T-cell (primary cell): ENCODE measurements around the gene CCBE1. TPM values are rescaled to one million over a fixed set of nuclear protein-coding genes. Genes with fewer than 3 reads are reported as not detected.

ENCODE experiments used
- ATAC-seq, 4 experiments: fragments of 200-7000 bp in 3 of 4; fragments of 150-1000 bp in 1 of 4; cut with Tn5 transposase; replicated peaks in 1 of 4; 1 replicate in 3 of 4; 2 replicates in 1 of 4; pipeline ENCODE4 v1.10.0; 2021; ENCODE audit warnings: moderate library complexity in 3 of 4, mild to moderate bottlenecking in 2 of 4, moderate number of reproducible peaks in 1 of 4
- CTCF ChIA-PET, 2 donors: fragments of 300-600 bp; sonication (Branson Sonifier 250); formaldehyde crosslinking; loops; one replicate each; lab custom pipeline; 2022; ENCODE audit warnings: antibody characterized with exemption in 2 of 2; lab: Charles Lee
- POLR2A ChIA-PET, 2 donors: fragments of 300-600 bp; sonication (Branson Sonifier 250); formaldehyde crosslinking; loops; one replicate each; lab custom pipeline; 2022; ENCODE audit warnings: antibody characterized with exemption in 2 of 2; lab: Charles Lee
- DNase-seq, 35 experiments: peaks; one replicate each; pipeline versions ENCODE4 v3.0.0 to v3.0.0-alpha.2; 2013 to 2023
- H3K27ac ChIP-seq: one replicate; pipeline ENCODE4 v1.5.1; 2013; ENCODE audit warnings: low read length
- H3K27me3 ChIP-seq, 2 experiments: replicated peaks in 1 of 2; 1 replicate in 1 of 2; 2 replicates in 1 of 2; pipeline versions ENCODE4 v1.6.1 to v1.7.0; 2013; ENCODE audit warnings: low read length in 1 of 2, mixed read lengths in 1 of 2; ENCODE audit not compliant: control insufficient read depth in 2 of 2, insufficient read depth in 2 of 2; ENCODE audit errors: extremely low read depth in 1 of 2
- H3K36me3 ChIP-seq, 2 donors: 1 replicate in 1 of 2; 2 replicates in 1 of 2; pipeline versions ENCODE4 v1.6.1 to v1.7.0; 2013; ENCODE audit warnings: low read length in 1 of 2; ENCODE audit not compliant: control insufficient read depth in 2 of 2, insufficient read depth in 1 of 2; ENCODE audit errors: extremely low read depth in 1 of 2
- H3K4me1 ChIP-seq, 2 experiments: 1 replicate in 1 of 2; 2 replicates in 1 of 2; pipeline versions ENCODE4 v1.6.1 to v1.7.0; 2013; ENCODE audit warnings: low read length in 2 of 2, mixed read lengths in 1 of 2; ENCODE audit not compliant: insufficient read depth in 2 of 2, control insufficient read depth in 1 of 2; ENCODE audit errors: extremely low read depth in 1 of 2
- H3K4me3 ChIP-seq, 2 donors: 1 replicate in 1 of 2; 2 replicates in 1 of 2; pipeline versions ENCODE4 v1.5.1 to v1.7.0; 2013; ENCODE audit warnings: mild to moderate bottlenecking in 2 of 2, low read length in 1 of 2, moderate library complexity in 1 of 2; ENCODE audit not compliant: control insufficient read depth in 1 of 2; ENCODE audit errors: extremely low read depth in 1 of 2
- H3K9me3 ChIP-seq: 2 replicates; pipeline ENCODE4 v1.7.0; 2013
- H3K27ac Mint-ChIP-seq, 2 donors: one replicate each; pipeline ENCODE4 v1.8.0; 2020 to 2021; ENCODE audit warnings: mild to moderate bottlenecking in 2 of 2, mixed read lengths in 2 of 2
- H3K27me3 Mint-ChIP-seq, 2 donors: one replicate each; pipeline ENCODE4 v1.8.0; 2021 to 2022; ENCODE audit warnings: mixed read lengths in 2 of 2
- H3K36me3 Mint-ChIP-seq: one replicate; pipeline ENCODE4 v1.8.0; 2021; ENCODE audit warnings: mixed read lengths
- H3K4me1 Mint-ChIP-seq, 3 donors: one replicate each; pipeline ENCODE4 v1.8.0; 2020 to 2022; ENCODE audit warnings: mixed read lengths in 3 of 3, mild to moderate bottlenecking in 1 of 3
- H3K4me3 Mint-ChIP-seq, 3 donors: one replicate each; pipeline ENCODE4 v1.8.0; 2020 to 2022; ENCODE audit warnings: mild to moderate bottlenecking in 3 of 3, mixed read lengths in 3 of 3, moderate library complexity in 3 of 3
- H3K9me3 Mint-ChIP-seq, 3 donors: one replicate each; pipeline ENCODE4 v1.8.0; 2020 to 2022; ENCODE audit warnings: mixed read lengths in 3 of 3
- WGBS: methylation state at CpG from one replicate; pipeline ENCODE4 v1.1.5; 2013; ENCODE audit warnings: missing lambda C conversion rate; ENCODE audit not compliant: insufficient coverage; 5-methylcytosine and 5-hydroxymethylcytosine counted together
- total RNA-seq, 35 experiments: library from RNA in 6 of 35; stranded (reverse) in 6 of 35; fragments of 120-200 nt in 1 of 35; gene quantifications; one replicate each; pipeline versions ENCODE4 v1.2.1 to v1.2.4 and lab custom pipeline; 2013 to 2026

The CCBE1 gene
- total RNA-seq, 5 donors from 2014 or later (not counting 1 experiment from before 2014, with no cell fraction given): 0.07 to 0.32 (median 0.29) TPM; not detected in 2

DNA sequence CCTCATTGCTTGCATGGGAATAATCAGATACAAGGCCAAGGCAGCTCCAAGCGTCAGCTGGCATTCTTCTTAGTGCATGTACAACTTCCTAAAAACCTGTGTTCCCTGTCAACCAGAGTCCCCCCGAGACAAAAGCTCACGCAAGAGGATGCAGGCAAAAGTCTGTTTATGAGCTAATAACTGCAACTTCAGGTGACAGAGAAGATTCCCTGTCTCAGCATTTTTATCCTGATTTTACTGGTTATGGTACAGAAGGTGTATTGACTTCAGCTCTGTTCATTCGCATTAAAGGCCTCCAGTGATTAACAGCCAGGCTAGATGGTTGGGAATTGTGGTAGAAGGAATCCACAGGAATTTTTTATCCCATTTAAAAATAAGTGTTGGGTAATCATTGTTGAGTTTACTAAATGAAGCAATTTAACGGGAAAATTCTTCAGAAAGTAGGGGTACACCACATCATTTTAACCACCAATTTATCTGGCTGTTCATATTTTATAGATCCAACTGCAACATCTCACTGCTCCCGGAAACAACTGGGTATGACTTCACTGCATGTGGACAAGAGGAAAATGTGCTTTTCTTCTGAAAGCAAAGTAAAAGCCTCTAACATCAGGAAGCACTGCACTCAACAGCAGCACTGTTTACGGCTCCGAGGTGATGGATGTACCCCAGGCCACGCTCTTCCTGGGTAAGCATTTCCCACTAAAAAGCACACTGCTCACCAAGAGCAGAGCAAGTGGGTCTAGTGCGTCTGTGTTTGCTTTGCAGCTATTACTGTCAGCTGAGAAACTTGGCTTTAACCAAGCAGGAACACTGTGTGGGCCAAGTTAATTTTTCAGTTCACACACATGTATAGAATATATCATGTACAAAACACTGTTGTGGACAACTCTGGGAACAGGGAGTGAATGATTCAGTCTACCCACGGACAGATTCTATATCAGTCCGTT lies 31.9 kb downstream of the CCBE1 start:
- no peak overlapping the region for H3K27ac ChIP-seq
- H3K36me3 ChIP-seq: no peaks in the 10 kb centered on the region
- POLR2A ChIA-PET: no interaction called here
- ATAC-seq (no peak), DNase-seq (no peak)
- CTCF ChIA-PET: no interaction called here
- no peaks in the 10 kb centered on the region for H3K9me3 ChIP-seq
- Mint-ChIP-seq H3K4me3 (no peak overlapping the region), H3K4me1 (no peaks in the 10 kb centered on the region), H3K27ac (no peak overlapping the region), H3K36me3 (no peaks in the 10 kb centered on the region), H3K27me3 (peaks cover 0 to 4% of the 10 kb centered on the region in 2 donors), H3K9me3 (no peaks in the 10 kb centered on the region)
- no peak overlapping the region for H3K4me3 ChIP-seq
- H3K27me3 ChIP-seq: no peaks in the 10 kb centered on the region
- H3K4me1 ChIP-seq: no peaks in the 10 kb centered on the region
- WGBS: 48% methylated on average over 3 of the region's 12 CpGs

DNA sequence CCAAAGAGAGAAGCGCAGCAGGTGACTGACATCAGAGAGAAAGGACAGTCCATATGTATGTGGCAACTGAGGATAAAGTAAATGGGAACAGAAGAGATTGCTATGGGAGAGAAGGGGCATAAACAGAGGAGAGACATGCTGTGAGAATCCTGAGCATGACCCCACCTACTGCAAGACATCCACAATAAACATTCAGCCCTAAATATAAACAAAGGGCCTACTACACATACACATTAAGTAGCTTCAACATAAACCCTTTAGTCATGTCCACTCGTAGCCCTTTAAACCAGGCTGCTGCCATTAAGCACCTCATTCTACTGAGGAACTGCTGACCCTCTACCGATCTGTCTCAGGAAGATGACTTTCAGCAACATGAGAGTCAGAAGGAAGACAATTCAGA lies 32.9 kb downstream of the CCBE1 start:
- peaks cover 0 to 4% of the 10 kb centered on the region in 2 donors for H3K27me3 Mint-ChIP-seq
- ChIA-PET CTCF (no interaction called here), POLR2A (no interaction called here)
- H3K27me3 ChIP-seq: no peaks in the 10 kb centered on the region
- WGBS: no CpG with 5 or more reads among the region's 3 CpGs
- DNase-seq: no peak
- H3K4me1 ChIP-seq: no peaks in the 10 kb centered on the region
- H3K36me3 ChIP-seq: no peaks in the 10 kb centered on the region
- no peaks in the 10 kb centered on the region for H3K4me1 Mint-ChIP-seq
- H3K27ac ChIP-seq: no peak overlapping the region
- H3K27ac Mint-ChIP-seq: no peak overlapping the region
- no peaks in the 10 kb centered on the region for H3K9me3 ChIP-seq
- no peaks in the 10 kb centered on the region for H3K36me3 Mint-ChIP-seq
- ATAC-seq: no peak
- no peaks in the 10 kb centered on the region for H3K9me3 Mint-ChIP-seq
- no peak overlapping the region for H3K4me3 Mint-ChIP-seq
- no peak overlapping the region for H3K4me3 ChIP-seq

DNA sequence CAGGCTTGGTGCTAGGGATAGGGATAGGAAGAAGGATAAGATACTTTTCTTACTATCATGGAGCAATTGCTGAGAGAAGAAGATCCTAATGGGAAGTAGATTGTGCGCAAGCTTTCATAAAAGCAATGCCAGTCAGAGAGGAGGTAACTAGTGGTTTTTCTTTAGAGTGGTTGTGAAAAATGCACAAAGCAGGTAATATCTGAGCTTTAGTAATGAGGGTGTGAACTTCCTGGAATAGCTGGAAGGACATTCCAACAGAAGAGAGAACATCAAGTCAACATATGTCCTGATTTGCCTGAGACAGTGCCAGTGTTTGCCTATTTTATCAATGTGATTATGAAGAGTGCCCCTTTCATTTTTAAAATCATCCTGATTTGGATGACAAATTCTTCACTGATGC lies 34.1 kb downstream of the CCBE1 start:
- Mint-ChIP-seq H3K4me1 (no peaks in the 10 kb centered on the region), H3K4me3 (no peak overlapping the region), H3K27me3 (peaks cover 0 to 4% of the 10 kb centered on the region in 2 donors), H3K27ac (no peak overlapping the region), H3K36me3 (no peaks in the 10 kb centered on the region), H3K9me3 (no peaks in the 10 kb centered on the region)
- H3K9me3 ChIP-seq: no peaks in the 10 kb centered on the region
- DNase-seq (no peak), ATAC-seq (no peak)
- H3K4me1 ChIP-seq: no peaks in the 10 kb centered on the region
- ChIA-PET POLR2A (no interaction called here), CTCF (no interaction called here)
- no peaks in the 10 kb centered on the region for H3K27me3 ChIP-seq
- no peaks in the 10 kb centered on the region for H3K36me3 ChIP-seq
- no peak overlapping the region for H3K27ac ChIP-seq
- no peak overlapping the region for H3K4me3 ChIP-seq
- WGBS: 100% methylated on average over 1 of the region's 1 CpG

DNA sequence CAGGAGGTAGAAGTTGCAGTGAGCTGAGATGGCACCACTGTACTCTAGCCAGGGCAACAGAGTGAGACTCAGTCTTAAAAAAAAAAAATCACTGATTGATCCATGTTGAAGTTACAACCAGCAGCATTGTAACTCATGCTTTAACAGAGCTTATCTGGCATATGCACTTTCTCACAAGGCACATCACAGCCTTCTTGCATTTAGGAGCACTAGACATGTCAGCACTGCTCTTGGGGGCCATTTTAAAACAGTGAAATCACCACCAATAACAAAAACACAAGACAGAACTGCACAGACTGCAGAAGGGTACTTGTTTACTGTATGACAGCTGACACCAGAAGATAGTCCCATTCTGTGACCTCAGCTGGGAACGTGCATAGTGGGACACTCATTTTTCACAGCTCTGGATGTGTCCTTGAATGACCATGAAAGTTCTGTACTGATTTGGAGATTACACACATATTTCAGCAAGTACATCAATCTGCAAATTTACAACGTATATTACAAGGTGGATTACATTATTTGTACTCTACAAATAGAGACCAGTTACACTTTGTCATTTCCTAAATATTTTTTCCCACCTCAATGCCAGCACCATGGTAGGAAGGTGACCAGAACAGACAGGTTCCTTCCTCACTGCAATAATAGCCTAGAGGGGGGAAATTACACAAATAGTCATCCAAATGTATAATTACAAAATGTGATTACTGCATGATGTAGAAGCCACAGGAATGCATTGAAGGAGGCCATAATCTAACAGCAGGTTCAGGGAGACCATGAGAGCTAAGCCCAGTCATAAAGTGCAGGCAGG lies 35.1 kb downstream of the CCBE1 start:
- ChIA-PET CTCF (no interaction called here), POLR2A (no interaction called here)
- Histone ChIP-seq H3K4me3 (no peak overlapping the region), H3K4me1 (no peaks in the 10 kb centered on the region), H3K27ac (no peak overlapping the region), H3K9me3 (no peaks in the 10 kb centered on the region), H3K27me3 (peaks cover 0 to 4% of the 10 kb centered on the region in 2 experiments), H3K36me3 (no peaks in the 10 kb centered on the region)
- Mint-ChIP-seq H3K36me3 (no peaks in the 10 kb centered on the region), H3K4me3 (no peak overlapping the region), H3K27me3 (peaks cover 3 to 5% of the 10 kb centered on the region in 2 donors), H3K27ac (no peak overlapping the region), H3K9me3 (no peaks in the 10 kb centered on the region), H3K4me1 (no peaks in the 10 kb centered on the region)
- no CpG with 5 or more reads among the region's 2 CpGs for WGBS
- no peak for ATAC-seq
- DNase-seq: no peak

DNA sequence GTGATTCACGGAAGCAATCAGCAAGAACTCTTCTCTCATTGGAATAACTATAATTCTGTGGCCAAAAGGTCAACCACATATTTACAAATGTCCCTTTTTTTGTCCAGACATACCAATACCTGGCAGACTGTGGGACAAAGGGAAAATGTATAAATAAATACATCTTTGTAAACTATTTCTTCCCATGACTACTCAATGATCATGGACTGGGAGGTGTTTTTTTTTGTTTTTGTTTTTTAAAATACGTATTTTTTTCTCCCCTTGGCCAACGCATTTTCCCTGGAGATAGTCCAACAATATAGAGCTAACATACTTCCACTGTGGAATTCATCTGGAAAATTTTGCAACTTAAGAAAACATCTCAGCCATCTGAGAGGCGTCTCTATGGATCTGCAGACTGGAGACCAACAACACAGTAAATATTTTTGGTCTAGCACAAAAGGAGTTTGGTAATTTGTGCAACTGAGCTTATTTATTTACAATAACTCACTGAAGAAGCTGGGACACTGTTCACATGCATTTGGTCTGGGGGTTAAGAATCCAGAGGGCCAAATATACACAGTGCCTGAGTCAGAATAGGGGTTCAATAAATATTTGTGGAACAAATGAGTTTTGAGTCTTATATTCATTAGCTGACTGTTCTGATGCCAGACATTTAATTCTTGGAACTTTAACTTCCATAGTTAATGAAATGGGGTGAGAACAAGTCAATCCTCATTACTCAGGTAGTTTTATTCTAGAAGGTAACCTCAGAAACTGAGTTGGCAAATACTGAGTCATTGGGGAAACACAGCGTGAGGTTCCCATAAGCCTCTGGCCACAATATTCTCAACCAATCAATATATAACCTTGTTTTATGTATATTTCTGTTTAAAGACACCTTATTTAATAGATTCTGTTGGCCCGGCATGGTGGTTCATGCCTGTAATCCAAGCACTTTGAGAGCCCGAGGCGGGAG lies 36.2 kb downstream of the CCBE1 start:
- no peak for DNase-seq
- no peak overlapping the region for H3K27ac ChIP-seq
- ATAC-seq: no peak
- H3K4me1 ChIP-seq: no peaks in the 10 kb centered on the region
- H3K27me3 Mint-ChIP-seq: peaks cover 3 to 6% of the 10 kb centered on the region in 2 donors
- H3K4me3 ChIP-seq: no peak overlapping the region
- no peaks in the 10 kb centered on the region for H3K36me3 Mint-ChIP-seq
- H3K9me3 ChIP-seq: no peaks in the 10 kb centered on the region
- POLR2A ChIA-PET: no interaction called here
- no peak overlapping the region for H3K4me3 Mint-ChIP-seq
- CTCF ChIA-PET: no interaction called here
- no peak overlapping the region for H3K27ac Mint-ChIP-seq
- no CpG with 5 or more reads among the region's 8 CpGs for WGBS
- H3K4me1 Mint-ChIP-seq: no peaks in the 10 kb centered on the region
- H3K27me3 ChIP-seq: peaks cover 0 to 4% of the 10 kb centered on the region in 2 experiments
- no peaks in the 10 kb centered on the region for H3K9me3 Mint-ChIP-seq
- H3K36me3 ChIP-seq: no peaks in the 10 kb centered on the region

DNA sequence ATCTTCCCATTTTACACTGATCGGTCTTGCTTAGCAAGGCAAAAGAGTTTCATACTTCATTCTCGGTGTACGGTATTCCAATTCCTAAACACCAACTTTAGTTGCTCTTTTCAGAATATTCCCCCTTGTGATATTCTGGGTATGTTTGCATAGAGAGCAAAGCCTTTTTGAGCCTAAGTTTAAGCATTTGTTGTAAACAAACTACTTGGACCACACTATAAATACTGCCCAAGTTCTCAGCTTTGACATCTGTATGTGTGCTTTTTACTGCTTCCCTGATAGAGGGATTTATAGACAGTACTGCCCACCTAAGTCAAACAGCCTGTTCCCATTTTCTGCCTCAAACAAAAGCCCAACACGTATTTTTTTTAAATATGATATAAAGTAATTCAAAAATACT lies 36.9 kb downstream of the CCBE1 start:
- POLR2A ChIA-PET: no interaction called here

More for the DNA sequence above, 36.9 kb downstream of the CCBE1 start:
- H3K4me1 ChIP-seq: no peaks in the 10 kb centered on the region
- Mint-ChIP-seq H3K27ac (no peak overlapping the region), H3K27me3 (peaks cover 3 to 6% of the 10 kb centered on the region in 2 donors), H3K36me3 (no peaks in the 10 kb centered on the region), H3K4me1 (no peaks in the 10 kb centered on the region), H3K4me3 (no peak overlapping the region), H3K9me3 (no peaks in the 10 kb centered on the region)
- no peaks in the 10 kb centered on the region for H3K9me3 ChIP-seq
- DNase-seq (no peak), ATAC-seq (no peak)
- H3K4me3 ChIP-seq: no peak overlapping the region
- H3K36me3 ChIP-seq: no peaks in the 10 kb centered on the region
- whole genome bisulfite sequencing: no CpG with 5 or more reads among the region's 4 CpGs
- no peak overlapping the region for H3K27ac ChIP-seq
- CTCF ChIA-PET: no interaction called here
- H3K27me3 ChIP-seq: peaks cover 0 to 4% of the 10 kb centered on the region in 2 experiments
